VCaP (cell line): ENCODE data around the gene MKLN1.
"Not testable (repeated sequence)": the region's sequence is repeated elsewhere in the genome, so short reads cannot be mapped to it uniquely, and the experiment has no call there.

Experiments used
- H3K27ac ChIP-seq: fragments of 450-650 bp; 2 replicates; pipeline ENCODE4 v1.5.1; 2017
- CTCF ChIP-seq: fragments of 450-650 bp; conservative IDR thresholded peaks from 2 replicates; pipeline ENCODE4 v1.5.1; 2017; ENCODE audit warnings: mild to moderate bottlenecking, moderate library complexity

MKLN1 gene

DNA sequence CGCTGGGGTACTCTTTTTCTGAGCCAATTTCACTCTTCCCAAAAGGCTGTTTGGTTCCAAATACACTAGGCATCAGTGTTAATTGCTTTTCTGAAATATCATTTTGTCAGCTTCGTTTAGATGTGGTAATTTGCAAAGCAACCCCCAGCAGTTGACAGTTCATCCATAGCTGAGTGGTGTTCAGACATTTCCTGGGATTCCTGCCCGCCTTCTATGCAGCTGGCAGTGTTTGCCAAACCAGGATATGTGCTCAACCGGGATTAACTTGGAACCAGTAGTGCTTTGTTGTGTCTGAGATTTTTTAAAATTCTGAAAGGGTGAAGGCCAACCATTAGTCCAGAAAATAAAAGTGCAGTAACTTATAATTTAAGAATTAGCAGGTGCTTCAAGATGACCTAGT lies 25.2 kb upstream of the MKLN1 start:
- H3K27ac ChIP-seq: no peak overlapping the region
- TF ChIP-seq CTCF: no peak

GRCh38 chr7:131302876-131303707 lies 24.6 kb upstream of the MKLN1 start:
- H3K27ac ChIP-seq: no peak overlapping the region
- peak; percentile 92 for TF ChIP-seq CTCF

- TF ChIP-seq CTCF: no peak
Observed at GRCh38 chr7:131305152-131305551, 22.5 kb upstream of the MKLN1 start.

DNA sequence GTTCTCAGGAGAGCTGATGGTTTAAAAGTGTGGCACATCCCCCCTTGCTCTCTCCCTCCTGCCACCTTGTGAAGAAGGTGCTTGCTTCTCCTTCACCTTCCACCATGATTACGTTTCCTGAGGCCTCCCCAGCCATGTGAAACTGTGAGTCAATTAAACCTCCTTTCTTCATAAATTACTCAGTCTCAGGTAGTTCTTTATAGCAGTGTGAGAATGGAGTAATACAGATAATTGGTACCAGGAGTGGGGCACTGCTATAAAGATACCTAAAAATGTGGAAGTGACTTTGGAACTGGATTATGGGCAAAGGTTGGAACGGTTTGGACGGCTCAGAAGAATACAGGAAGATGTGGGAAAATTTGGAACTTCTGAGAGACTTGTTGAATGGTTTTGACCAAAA lies 21.6 kb upstream of the MKLN1 start:
- not testable (repeated sequence) for H3K27ac ChIP-seq

More at GRCh38 chr7:131305152-131305551, 22.5 kb upstream of the MKLN1 start:
- no peak overlapping the region for H3K27ac ChIP-seq

DNA sequence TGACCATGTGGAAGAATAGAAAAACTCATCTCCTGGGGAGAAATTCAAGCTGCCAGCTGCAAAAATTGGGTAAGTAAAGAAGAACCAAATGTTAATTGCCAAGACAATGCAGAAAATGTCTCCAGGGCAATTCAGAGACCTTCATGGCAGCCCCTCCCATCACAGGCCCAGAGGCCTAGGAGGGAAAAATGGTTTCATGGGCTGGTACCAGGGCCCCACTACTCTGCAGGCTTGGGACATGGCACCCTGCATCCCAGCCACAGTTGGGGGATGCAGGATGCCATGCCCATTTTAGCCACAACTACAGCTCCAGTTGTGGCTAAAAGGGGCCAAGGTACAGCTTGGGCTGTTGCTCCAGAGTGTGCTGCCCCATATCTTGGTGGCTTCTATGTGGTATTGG lies 20.9 kb upstream of the MKLN1 start:
- no peak for TF ChIP-seq CTCF
- no peak overlapping the region for H3K27ac ChIP-seq

DNA sequence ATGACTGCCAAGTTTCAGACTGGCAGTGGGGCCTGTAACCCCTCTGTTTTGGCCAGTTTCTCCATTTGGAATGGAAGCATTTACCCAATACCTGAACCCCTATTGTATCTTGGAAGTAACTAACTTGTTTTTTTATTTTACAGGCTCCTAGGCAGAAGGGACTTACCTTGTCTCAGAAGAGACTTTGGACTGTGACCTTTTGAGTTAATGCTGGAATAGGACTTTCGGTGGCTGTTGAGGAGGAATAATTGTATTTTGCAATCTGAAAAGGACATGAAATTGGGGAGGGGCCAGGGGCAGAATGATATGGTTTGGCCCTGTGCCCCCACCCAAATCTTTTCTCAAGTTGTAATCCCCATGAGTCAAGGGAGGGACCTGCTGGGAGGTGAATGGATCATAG lies 20.0 kb upstream of the MKLN1 start:
- H3K27ac ChIP-seq: no peak overlapping the region
- TF ChIP-seq CTCF: no peak

- no peak for TF ChIP-seq CTCF
- H3K27ac ChIP-seq: no peak overlapping the region
Observed at GRCh38 chr7:131312838-131313237, 14.8 kb upstream of the MKLN1 start.

- TF ChIP-seq CTCF: no peak
- no peak overlapping the region for H3K27ac ChIP-seq
Observed at GRCh38 chr7:131320603-131321002, 7.1 kb upstream of the MKLN1 start.
